WTC11 (cell line): ENCODE data around the gene EHMT1.

Experiments
- ATF2 ChIP-seq: sonication (generic); formaldehyde crosslinking; IDR thresholded peaks from 2 replicates; pipeline ENCODE4 v1.8.1; 2022; ENCODE audit warnings: low read depth, missing genetic modification reagents, borderline replicate concordance
- CTCF ChIP-seq: fragments of 200-600 bp; IDR thresholded peaks from 2 replicates; pipeline ENCODE4 v1.8.0; 2022; ENCODE audit warnings: antibody characterized with exemption
- PREB ChIP-seq: sonication (generic); formaldehyde crosslinking; IDR thresholded peaks from 2 replicates; pipeline ENCODE4 v1.8.1; 2022; ENCODE audit warnings: mild to moderate bottlenecking, missing genetic modification reagents, moderate library complexity, borderline replicate concordance
- ZBTB21 ChIP-seq: sonication (generic); formaldehyde crosslinking; IDR thresholded peaks from 2 replicates; pipeline ENCODE4 v1.8.1; 2023; ENCODE audit warnings: mild to moderate bottlenecking, missing genetic modification reagents, borderline replicate concordance
- ZNF138 ChIP-seq: sonication (generic); formaldehyde crosslinking; conservative IDR thresholded peaks from 2 replicates; pipeline ENCODE4 v1.8.1; 2022; ENCODE audit warnings: mild to moderate bottlenecking, moderate library complexity, missing genetic modification reagents
- ZNF232 ChIP-seq: sonication (generic); formaldehyde crosslinking; IDR thresholded peaks from 2 replicates; pipeline ENCODE4 v1.8.0; 2022; ENCODE audit warnings: mild to moderate bottlenecking, missing genetic modification reagents
- ZNF281 ChIP-seq: sonication (generic); formaldehyde crosslinking; IDR thresholded peaks from 2 replicates; pipeline ENCODE4 v1.8.0; 2023; ENCODE audit warnings: mild to moderate bottlenecking, missing genetic modification reagents

GRCh38 chr9:137799630-137799983 is 180.8 kb downstream of the EHMT1 start:
- TF ChIP-seq ZNF232 (CRISPR knock-in tag) (no peak), ATF2 (CRISPR knock-in tag) (no peak), CTCF (no peak), ZBTB21 (no peak), ZNF138 (CRISPR knock-in tag) (no peak), ZNF281 (no peak), PREB (CRISPR knock-in tag) (no peak)
